HepG2 (cell line): Measurements from ENCODE around the gene AAMP. TPM values are rescaled to one million over a fixed set of nuclear protein-coding genes. Genes with fewer than 3 reads are reported as not detected.

Source experiments
- HOXA5 ChIP-seq: sonication (generic); formaldehyde crosslinking; IDR thresholded peaks from 2 replicates; pipeline ENCODE4 v1.4.0; 2020; ENCODE audit warnings: missing genetic modification reagents
- ZSCAN21 ChIP-seq: sonication (generic); formaldehyde crosslinking; IDR thresholded peaks from 2 replicates; pipeline ENCODE4 v1.8.0; 2022; ENCODE audit warnings: mild to moderate bottlenecking, missing genetic modification reagents, moderate library complexity, borderline replicate concordance
- polyA plus RNA-seq, 8 experiments: library from polyadenylated mRNA; depleted of rRNA in 3 of 8; stranded (reverse) in 7 of 8; unstranded in 1 of 8; fragments of >200 nt; fragmentation: Illumina TruSeq in 4 of 8; extraction: Trizol in 4 of 8; gene quantifications; 2 replicates each; pipeline versions ENCODE4 v1.2.1 to v1.2.3, GENCODE V29; 2011 to 2016; ENCODE audit warnings: low read depth in 4 of 8, missing spikeins in 1 of 8, mixed read lengths in 1 of 8; ENCODE audit not compliant: insufficient read depth in 1 of 8
- total RNA-seq, 5 experiments: library from RNA; depleted of rRNA; stranded (reverse); fragments of >200 nt; fragmentation: Illumina TruSeq; extraction: Trizol; gene quantifications; 2 replicates each; pipeline ENCODE4 v1.2.3, GENCODE V29; 2016; ENCODE audit warnings: low read depth in 1 of 5
- TF ChIP-seq, protein P1 (sequence below): sonication (generic); formaldehyde crosslinking; IDR thresholded peaks from 2 replicates; pipeline ENCODE4 v1.5.0; 2020; ENCODE audit warnings: missing genetic modification reagents
- TF ChIP-seq, protein P2 (sequence below): sonication (generic); formaldehyde crosslinking; IDR thresholded peaks from 2 replicates; pipeline ENCODE4 v1.5.0; 2020; ENCODE audit warnings: missing genetic modification reagents
- TF ChIP-seq, protein P3 (sequence below): sonication (generic); formaldehyde crosslinking; IDR thresholded peaks from 2 replicates; pipeline ENCODE4 v1.4.0; 2020; ENCODE audit warnings: missing genetic modification reagents; ENCODE audit errors: not compliant biosample characterization

AAMP gene
- total and polyA plus RNA-seq, 2 of the 13 experiments (the other 11 are each of a cell fraction or from before 2014, with no cell fraction given): 110 to 186 TPM

DNA sequence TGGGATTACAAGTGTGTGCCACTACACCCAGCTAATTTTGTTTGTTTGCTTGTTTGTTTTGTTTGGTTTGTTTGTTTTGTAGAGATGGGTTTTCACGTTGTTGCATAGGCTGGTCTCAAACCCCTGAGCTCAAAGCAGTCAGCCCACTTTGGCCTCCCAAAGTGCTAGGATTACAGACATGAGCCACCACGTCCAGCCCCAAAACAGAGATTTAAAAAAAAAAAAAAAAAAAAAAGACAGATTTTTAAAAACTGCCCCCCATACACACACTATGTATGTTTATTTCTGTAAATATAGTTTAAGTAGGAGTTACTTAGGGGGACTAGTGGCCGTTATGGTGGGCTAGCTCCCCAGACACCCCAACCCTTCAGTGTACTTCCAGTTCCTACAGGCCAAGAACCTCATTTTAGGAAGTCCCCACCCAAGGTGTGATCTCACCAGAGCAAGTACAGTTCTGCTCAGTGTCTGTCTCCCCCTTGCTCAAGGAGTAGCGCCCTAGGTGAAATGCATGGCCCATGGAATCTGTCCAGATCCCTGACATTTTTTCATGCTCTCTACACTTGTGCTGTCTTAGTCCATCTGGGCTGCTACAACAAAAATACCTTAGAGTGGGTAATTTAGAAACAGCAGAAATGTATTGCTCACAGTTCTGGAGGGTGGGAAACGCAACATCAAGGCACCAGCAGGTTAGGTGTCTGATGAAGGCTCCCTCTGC lies 23.9 kb upstream of the AAMP start (continued):
- TF ChIP-seq, protein P1, sequence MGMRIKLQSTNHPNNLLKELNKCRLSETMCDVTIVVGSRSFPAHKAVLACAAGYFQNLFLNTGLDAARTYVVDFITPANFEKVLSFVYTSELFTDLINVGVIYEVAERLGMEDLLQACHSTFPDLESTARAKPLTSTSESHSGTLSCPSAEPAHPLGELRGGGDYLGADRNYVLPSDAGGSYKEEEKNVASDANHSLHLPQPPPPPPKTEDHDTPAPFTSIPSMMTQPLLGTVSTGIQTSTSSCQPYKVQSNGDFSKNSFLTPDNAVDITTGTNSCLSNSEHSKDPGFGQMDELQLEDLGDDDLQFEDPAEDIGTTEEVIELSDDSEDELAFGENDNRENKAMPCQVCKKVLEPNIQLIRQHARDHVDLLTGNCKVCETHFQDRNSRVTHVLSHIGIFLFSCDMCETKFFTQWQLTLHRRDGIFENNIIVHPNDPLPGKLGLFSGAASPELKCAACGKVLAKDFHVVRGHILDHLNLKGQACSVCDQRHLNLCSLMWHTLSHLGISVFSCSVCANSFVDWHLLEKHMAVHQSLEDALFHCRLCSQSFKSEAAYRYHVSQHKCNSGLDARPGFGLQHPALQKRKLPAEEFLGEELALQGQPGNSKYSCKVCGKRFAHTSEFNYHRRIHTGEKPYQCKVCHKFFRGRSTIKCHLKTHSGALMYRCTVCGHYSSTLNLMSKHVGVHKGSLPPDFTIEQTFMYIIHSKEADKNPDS (CRISPR knock-in tag): 0 out of 2 replicates have a peak, but pooled peaks have one; percentile 63
- TF ChIP-seq, protein P2, sequence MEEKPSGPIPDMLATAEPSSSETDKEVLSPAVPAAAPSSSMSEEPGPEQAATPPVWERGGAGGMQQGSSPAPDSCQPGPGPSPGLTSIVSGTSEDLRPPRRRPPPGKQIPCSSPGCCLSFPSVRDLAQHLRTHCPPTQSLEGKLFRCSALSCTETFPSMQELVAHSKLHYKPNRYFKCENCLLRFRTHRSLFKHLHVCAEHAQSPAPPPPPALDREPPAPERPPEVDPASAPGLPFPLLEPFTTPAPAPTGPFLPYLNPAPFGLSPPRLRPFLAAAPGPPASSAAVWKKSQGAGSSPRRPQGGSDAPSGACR: 0 out of 2 replicates have a peak, but pooled peaks have one; percentile 76
- TF ChIP-seq, protein P3, sequence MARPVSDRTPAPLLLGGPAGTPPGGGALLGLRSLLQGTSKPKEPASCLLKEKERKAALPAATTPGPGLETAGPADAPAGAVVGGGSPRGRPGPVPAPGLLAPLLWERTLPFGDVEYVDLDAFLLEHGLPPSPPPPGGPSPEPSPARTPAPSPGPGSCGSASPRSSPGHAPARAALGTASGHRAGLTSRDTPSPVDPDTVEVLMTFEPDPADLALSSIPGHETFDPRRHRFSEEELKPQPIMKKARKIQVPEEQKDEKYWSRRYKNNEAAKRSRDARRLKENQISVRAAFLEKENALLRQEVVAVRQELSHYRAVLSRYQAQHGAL: no peak
- TF ChIP-seq ZSCAN21 (CRISPR knock-in tag): 0 out of 2 replicates have a peak, but pooled peaks have one; percentile 14
- TF ChIP-seq HOXA5 (CRISPR knock-in tag): 0 out of 2 replicates have a peak, but pooled peaks have one; percentile 7
